Measurements from ENCODE around the gene ZNF74.
A peak's percentile ranks its signal among the peaks of the same experiment; 100 is the strongest.
"Not testable (repeated sequence)": the region's sequence is repeated elsewhere in the genome, so short reads cannot be mapped to it uniquely, and the experiment has no call there.

Gene ZNF74

GRCh38 chr22:20400606-20401375 is 6.8 kb downstream of the ZNF74 start:
- no peak for DNase-seq (ENCODE audit: low spot score)

- no peak for DNase-seq (ENCODE audit: low spot score)
Observed at GRCh38 chr22:20401376-20402014, 7.5 kb downstream of the ZNF74 start.

GRCh38 chr22:20402960-20403778 is 9.2 kb downstream of the ZNF74 start:
- DNase-seq (ENCODE audit: low spot score): no peak

- DNase-seq (ENCODE audit: low spot score): no peak
Observed at GRCh38 chr22:20403779-20404140, 9.8 kb downstream of the ZNF74 start.

- no peak for DNase-seq (ENCODE audit: low spot score)
Observed at GRCh38 chr22:20404881-20405280, 10.9 kb downstream of the ZNF74 start.

GRCh38 chr22:20405291-20405930 is 11.5 kb downstream of the ZNF74 start:
- DNase-seq (ENCODE audit: low spot score): no peak

- no peak for DNase-seq (ENCODE audit: low spot score)
Observed at GRCh38 chr22:20405931-20406685, 12.2 kb downstream of the ZNF74 start.

GRCh38 chr22:20406686-20407408 is 12.9 kb downstream of the ZNF74 start:
- no peak for DNase-seq (ENCODE audit: low spot score)

- DNase-seq (ENCODE audit: low spot score): no peak
Observed at GRCh38 chr22:20407829-20408228, 13.9 kb downstream of the ZNF74 start.

- no peak for DNase-seq (ENCODE audit: low spot score)
Observed at GRCh38 chr22:20408891-20409290, 14.9 kb downstream of the ZNF74 start.

GRCh38 chr22:20409385-20409784 is 15.4 kb downstream of the ZNF74 start:
- DNase-seq (ENCODE audit: low spot score): not testable (repeated sequence)

- DNase-seq (ENCODE audit: low spot score): no peak
Observed at GRCh38 chr22:20412474-20413216, 18.7 kb downstream of the ZNF74 start.

- no peak for DNase-seq (ENCODE audit: low spot score)
Observed at GRCh38 chr22:20413217-20414058, 19.5 kb downstream of the ZNF74 start.

- DNase-seq (ENCODE audit: low spot score): no peak
Observed at GRCh38 chr22:20414059-20414440, 20.1 kb downstream of the ZNF74 start.

- no peak for DNase-seq (ENCODE audit: low spot score)
Observed at GRCh38 chr22:20414450-20414849, 20.5 kb downstream of the ZNF74 start.

GRCh38 chr22:20415241-20415640 is 21.3 kb downstream of the ZNF74 start:
- DNase-seq (ENCODE audit: low spot score): not testable (repeated sequence)

- DNase-seq (ENCODE audit: low spot score): not testable (repeated sequence)
Observed at GRCh38 chr22:20415699-20416098, 21.7 kb downstream of the ZNF74 start.

- DNase-seq (ENCODE audit: low spot score): peak; percentile 79
Observed at GRCh38 chr22:20418211-20418788, 24.3 kb downstream of the ZNF74 start.

- no peak for DNase-seq (ENCODE audit: low spot score)
Observed at GRCh38 chr22:20419664-20419951, 25.7 kb downstream of the ZNF74 start.
